Colonic mucosa (tissue), 4 donors: Measurements from ENCODE around the gene SSTR3. TPM values are rescaled to one million over a fixed set of nuclear protein-coding genes. Genes with fewer than 3 reads are reported as not detected.
"Not testable (repeated sequence)": the region's sequence is repeated elsewhere in the genome, so short reads cannot be mapped to it uniquely, and the experiment has no call there.

Experiments
- DNase-seq: peaks from one replicate; pipeline ENCODE4 v3.0.0-alpha.2; 2020
- H3K27ac ChIP-seq: fragments of 200-600 bp; one replicate; pipeline ENCODE4 v1.8.0; 2021
- H3K27me3 ChIP-seq: fragments of 200-600 bp; one replicate; pipeline ENCODE4 v1.8.0; 2021
- H3K36me3 ChIP-seq: fragments of 200-600 bp; one replicate; pipeline ENCODE4 v1.8.0; 2021
- H3K4me1 ChIP-seq: fragments of 200-600 bp; one replicate; pipeline ENCODE4 v1.8.0; 2021; ENCODE audit warnings: mild to moderate bottlenecking
- H3K4me3 ChIP-seq: fragments of 200-600 bp; one replicate; pipeline ENCODE4 v1.8.0; 2021
- H3K9ac ChIP-seq, 2 donors: one replicate each; pipeline ENCODE4 v1.7.0; 2013; ENCODE audit warnings: control low read depth in 2 of 2, low read depth in 2 of 2, low read length in 2 of 2
- H3K9me3 ChIP-seq: fragments of 200-600 bp; one replicate; pipeline ENCODE4 v1.8.0; 2021
- intact Hi-C: fragments of 100-400 bp; cut with DNase I; formaldehyde crosslinking; loops from one replicate; pipeline ENCODE4 v1.14.1; 2022
- total RNA-seq, 2 donors: library from RNA; stranded (reverse); fragmentation: NEBNext Ultra II Directional in 1 of 2; extraction: Animal tissue kit (Norgen Biotek cat#: 25700) in 1 of 2; gene quantifications; one replicate each; pipeline ENCODE4 v1.2.1, GENCODE V29; 2021
- TF ChIP-seq, protein P1 (sequence below): fragments of 200-600 bp; IDR thresholded peaks from one replicate; pipeline ENCODE4 v1.8.0; 2022; ENCODE audit warnings: antibody characterized with exemption, mild to moderate bottlenecking
- donor health status: healthy.
- donor health status: DM: no; HTN: no; CAD: no.
- donor health status: DM: no; HTN: no; CAD: no.

The SSTR3 gene
- total RNA-seq, 2 donors from 2014 or later, result 0.12 TPM; not detected in 1

DNA sequence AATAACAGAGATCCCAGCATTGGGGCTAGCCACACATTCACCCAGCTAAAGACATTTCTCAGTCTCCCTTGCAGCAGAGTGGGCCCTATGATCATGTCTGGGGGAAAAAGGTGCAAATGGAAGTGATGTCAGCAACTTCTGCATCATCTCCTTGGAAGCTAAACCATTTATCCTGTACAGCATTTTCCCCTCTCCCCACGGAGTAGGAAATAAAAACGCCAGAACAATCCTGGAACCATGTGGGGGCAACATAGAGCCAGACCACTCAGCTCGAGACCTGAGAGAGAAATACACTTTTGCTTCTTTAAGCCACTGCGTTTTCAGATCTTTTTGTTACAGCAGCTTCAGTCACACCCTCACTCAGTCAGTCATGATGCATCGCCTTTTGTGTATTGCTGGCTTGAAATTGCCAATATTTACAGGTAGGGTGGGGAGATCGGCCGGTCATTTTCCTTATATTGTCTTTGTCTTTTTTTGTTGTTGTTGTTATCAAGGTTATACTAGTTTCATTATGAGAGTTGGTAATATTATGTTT, 40.9 kb upstream of the SSTR3 start:
- no peak overlapping the region for H3K27ac ChIP-seq
- H3K9me3 ChIP-seq, result no peaks in the 10 kb centered on the region
- DNase-seq, result no peak
- no peak overlapping the region for H3K4me3 ChIP-seq
- no peaks in the 10 kb centered on the region for H3K4me1 ChIP-seq
- no peaks in the 10 kb centered on the region for H3K27me3 ChIP-seq
- TF ChIP-seq, protein P1, sequence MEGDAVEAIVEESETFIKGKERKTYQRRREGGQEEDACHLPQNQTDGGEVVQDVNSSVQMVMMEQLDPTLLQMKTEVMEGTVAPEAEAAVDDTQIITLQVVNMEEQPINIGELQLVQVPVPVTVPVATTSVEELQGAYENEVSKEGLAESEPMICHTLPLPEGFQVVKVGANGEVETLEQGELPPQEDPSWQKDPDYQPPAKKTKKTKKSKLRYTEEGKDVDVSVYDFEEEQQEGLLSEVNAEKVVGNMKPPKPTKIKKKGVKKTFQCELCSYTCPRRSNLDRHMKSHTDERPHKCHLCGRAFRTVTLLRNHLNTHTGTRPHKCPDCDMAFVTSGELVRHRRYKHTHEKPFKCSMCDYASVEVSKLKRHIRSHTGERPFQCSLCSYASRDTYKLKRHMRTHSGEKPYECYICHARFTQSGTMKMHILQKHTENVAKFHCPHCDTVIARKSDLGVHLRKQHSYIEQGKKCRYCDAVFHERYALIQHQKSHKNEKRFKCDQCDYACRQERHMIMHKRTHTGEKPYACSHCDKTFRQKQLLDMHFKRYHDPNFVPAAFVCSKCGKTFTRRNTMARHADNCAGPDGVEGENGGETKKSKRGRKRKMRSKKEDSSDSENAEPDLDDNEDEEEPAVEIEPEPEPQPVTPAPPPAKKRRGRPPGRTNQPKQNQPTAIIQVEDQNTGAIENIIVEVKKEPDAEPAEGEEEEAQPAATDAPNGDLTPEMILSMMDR, result no peak
- intact Hi-C loops, result no loop called here
- H3K9ac ChIP-seq, result no peak overlapping the region
- H3K36me3 ChIP-seq, result no peaks in the 10 kb centered on the region

DNA sequence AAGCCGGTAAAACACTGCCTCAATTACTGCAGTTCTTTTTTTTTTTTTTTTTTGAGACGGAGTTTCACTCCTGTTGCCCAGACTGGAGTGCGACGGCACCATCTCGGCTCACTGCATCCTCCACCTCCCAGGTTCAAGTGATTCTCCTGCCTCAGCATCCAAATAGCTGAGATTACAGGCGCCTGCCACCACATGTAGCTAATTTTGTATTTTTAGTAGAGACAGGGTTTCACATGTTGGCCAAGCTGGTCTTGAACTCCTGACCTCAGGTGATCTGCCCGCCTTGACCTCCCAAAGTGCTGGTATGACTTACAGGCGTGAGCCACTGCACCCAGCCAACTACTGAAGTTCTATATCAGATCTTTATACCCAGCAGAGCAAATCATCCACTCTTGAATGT, 39.6 kb upstream of the SSTR3 start:
- intact Hi-C loops, H3K27ac ChIP-seq, DNase-seq, H3K4me1 ChIP-seq, H3K9me3 ChIP-seq, H3K27me3 ChIP-seq, H3K36me3 ChIP-seq, H3K9ac ChIP-seq, H3K4me3 ChIP-seq: not testable (repeated sequence)

DNA sequence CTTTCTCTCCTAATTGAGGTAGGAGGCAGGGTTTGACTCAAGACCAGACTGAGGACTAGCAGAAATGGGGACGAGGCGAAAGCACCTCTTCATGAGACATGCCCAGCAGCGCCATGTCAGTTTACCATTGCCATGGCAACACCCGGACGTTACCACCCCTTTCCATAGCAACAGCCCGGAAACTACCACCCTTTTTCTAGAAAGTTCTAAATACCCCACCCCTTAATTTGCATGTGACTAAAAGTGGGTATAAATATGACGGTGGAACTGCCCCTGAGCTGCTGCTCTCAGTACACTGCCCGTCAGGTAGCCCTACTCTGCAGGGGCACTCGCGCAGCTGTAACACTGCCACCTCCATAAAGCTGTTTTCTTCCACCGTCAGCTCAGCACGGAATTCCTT, 37.7 kb upstream of the SSTR3 start:
- Histone ChIP-seq H3K9me3 (no peaks in the 10 kb centered on the region), H3K4me3 (no peak overlapping the region), H3K27ac (no peak overlapping the region), H3K9ac (no peak overlapping the region), H3K36me3 (no peaks in the 10 kb centered on the region), H3K4me1 (no peaks in the 10 kb centered on the region), H3K27me3 (no peaks in the 10 kb centered on the region)
- no peak for DNase-seq
- intact Hi-C loops, result no loop called here
- TF ChIP-seq, protein P1, result no peak

DNA sequence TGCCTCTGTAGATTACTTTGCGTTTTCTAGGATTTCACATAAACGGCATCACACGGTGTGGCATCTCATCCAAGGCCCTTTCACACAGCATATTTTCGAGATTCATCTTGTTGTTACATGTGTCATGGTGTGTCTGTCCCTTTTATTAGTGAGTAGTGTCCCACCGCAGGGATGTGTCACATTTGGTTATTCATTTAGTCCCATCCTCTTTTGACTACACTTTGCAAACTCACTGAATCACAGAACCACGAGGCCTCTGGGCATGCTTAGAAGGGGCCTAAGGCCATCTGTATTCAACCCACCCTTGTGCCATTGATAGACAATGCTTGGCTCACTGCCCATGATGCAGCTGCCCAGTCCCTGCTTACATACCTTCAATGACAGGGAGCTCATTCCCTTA, 36.0 kb upstream of the SSTR3 start:
- no peaks in the 10 kb centered on the region for H3K4me1 ChIP-seq
- no peaks in the 10 kb centered on the region for H3K36me3 ChIP-seq
- H3K9me3 ChIP-seq, result no peaks in the 10 kb centered on the region
- intact Hi-C loops, result no loop called here
- no peaks in the 10 kb centered on the region for H3K27me3 ChIP-seq
- H3K4me3 ChIP-seq, result no peak overlapping the region
- no peak overlapping the region for H3K27ac ChIP-seq
- H3K9ac ChIP-seq, result no peak overlapping the region
- no peak for DNase-seq
- TF ChIP-seq, protein P1, result no peak

DNA sequence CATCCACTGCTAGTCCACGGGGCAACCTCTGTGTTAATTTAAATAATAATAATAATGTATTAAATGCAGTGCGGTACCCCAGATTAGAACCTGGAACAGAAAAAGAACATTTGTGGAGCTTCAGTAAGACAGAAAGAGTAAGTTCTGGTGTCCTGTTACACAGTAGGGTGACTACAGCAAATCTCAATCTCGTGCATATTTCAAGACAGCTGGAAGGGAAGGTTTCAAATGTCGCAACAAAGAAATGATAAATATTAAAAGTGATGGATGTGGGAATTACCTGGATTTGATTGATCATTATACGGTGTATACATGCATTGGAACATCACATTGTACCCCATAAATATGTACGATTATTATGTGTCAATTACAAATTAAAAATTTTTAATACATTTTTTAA, 33.5 kb upstream of the SSTR3 start:
- TF ChIP-seq, protein P1, result no peak
- intact Hi-C loops, result no loop called here
- peak overlapping the region; percentile 70 for H3K27ac ChIP-seq

DNA sequence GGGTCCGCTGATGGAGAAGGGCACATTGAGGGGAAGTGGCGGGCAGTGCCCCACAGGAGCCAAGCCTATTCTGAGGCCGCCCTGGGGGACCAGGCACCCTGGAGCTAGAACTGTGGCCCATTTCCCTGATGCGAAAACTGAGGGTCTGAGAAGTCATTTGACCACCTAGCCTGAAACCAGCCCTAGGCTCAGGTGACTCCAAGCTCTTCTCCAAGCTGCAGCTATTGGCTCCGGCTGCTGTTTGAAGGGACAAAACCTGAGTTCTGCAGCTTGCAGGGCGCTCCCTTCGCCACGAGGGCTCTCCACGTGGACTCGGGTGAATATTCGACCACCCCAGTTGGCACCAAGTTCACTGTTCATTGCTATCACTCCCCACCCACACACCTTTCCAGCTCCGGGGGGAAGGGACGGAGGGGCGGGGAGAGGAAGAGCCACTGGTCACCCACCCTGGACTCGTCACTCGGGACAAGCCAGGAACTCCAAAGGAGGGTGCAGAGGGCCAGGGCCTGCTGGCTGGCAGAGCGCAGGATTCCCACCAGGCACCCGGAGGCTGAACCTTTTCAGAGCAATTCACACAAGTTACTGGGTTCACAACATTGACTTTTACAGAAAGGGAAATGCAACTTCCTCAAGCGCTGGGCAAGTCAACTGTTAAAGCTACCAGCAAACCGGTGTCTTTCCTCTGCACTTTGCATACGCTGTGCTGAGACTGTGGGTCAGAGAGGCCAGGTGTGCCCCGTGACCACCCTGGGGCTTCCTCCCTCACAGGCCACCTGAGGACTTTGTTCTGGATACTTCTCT, 32.8 kb upstream of the SSTR3 start:
- Histone ChIP-seq H3K4me1 (no peaks in the 10 kb centered on the region), H3K27ac (peak overlapping the region; percentile 70), H3K4me3 (no peak overlapping the region), H3K9ac (peak overlapping the region in 1 of 2 donors; percentile 55), H3K36me3 (no peaks in the 10 kb centered on the region), H3K27me3 (no peaks in the 10 kb centered on the region), H3K9me3 (no peaks in the 10 kb centered on the region)
- no peak for DNase-seq
- intact Hi-C loops, result no loop called here
- TF ChIP-seq, protein P1, result no peak

More for the DNA sequence above, 33.5 kb upstream of the SSTR3 start:
- Histone ChIP-seq H3K27me3 (no peaks in the 10 kb centered on the region), H3K9me3 (no peaks in the 10 kb centered on the region), H3K36me3 (no peaks in the 10 kb centered on the region), H3K9ac (no peak overlapping the region), H3K4me1 (no peaks in the 10 kb centered on the region), H3K4me3 (no peak overlapping the region)
- DNase-seq, result no peak
